ENCODE measurements around the gene KCNA3.

KCNA3 gene

GRCh38 chr1:110639724-110640386 lies 34.9 kb downstream of the KCNA3 start:
- DNase-seq (ENCODE audit: low read depth in 1 of 2, low spot score in 1 of 2): no peak

- no peak for DNase-seq (ENCODE audit: low read depth in 1 of 2, low spot score in 1 of 2)
These were observed 36.2 kb downstream of the KCNA3 start for GRCh38 chr1:110638556-110638955.

GRCh38 chr1:110638058-110638457 lies 36.7 kb downstream of the KCNA3 start:
- no peak for DNase-seq (ENCODE audit: low read depth in 1 of 2, low spot score in 1 of 2)

- no peak for DNase-seq (ENCODE audit: low read depth in 1 of 2, low spot score in 1 of 2)
These were observed 37.3 kb downstream of the KCNA3 start for GRCh38 chr1:110637475-110637874.

- DNase-seq (ENCODE audit: low read depth in 1 of 2, low spot score in 1 of 2): no peak
These were observed 38.4 kb downstream of the KCNA3 start for GRCh38 chr1:110636149-110636935.

GRCh38 chr1:110635434-110635833 lies 39.3 kb downstream of the KCNA3 start:
- DNase-seq (ENCODE audit: low read depth in 1 of 2, low spot score in 1 of 2): no peak

- peak in 1 of 2 donors; percentile 60 for DNase-seq (ENCODE audit: low read depth in 1 of 2, low spot score in 1 of 2)
These were observed 40.1 kb downstream of the KCNA3 start for GRCh38 chr1:110634455-110635311.

- DNase-seq (ENCODE audit: low read depth in 1 of 2, low spot score in 1 of 2): no peak
These were observed 40.7 kb downstream of the KCNA3 start for GRCh38 chr1:110634086-110634454.

- no peak for DNase-seq (ENCODE audit: low read depth in 1 of 2, low spot score in 1 of 2)
These were observed 41.1 kb downstream of the KCNA3 start for GRCh38 chr1:110633646-110634030.

GRCh38 chr1:110631836-110632620 lies 42.7 kb downstream of the KCNA3 start:
- no peak for DNase-seq (ENCODE audit: low read depth in 1 of 2, low spot score in 1 of 2)

- DNase-seq (ENCODE audit: low read depth in 1 of 2, low spot score in 1 of 2): peak; percentile 74 to 76
These were observed 43.7 kb downstream of the KCNA3 start for GRCh38 chr1:110630839-110631663.

GRCh38 chr1:110628323-110629105 lies 46.2 kb downstream of the KCNA3 start:
- no peak for DNase-seq (ENCODE audit: low read depth in 1 of 2, low spot score in 1 of 2)

GRCh38 chr1:110627764-110628163 lies 47.0 kb downstream of the KCNA3 start:
- DNase-seq (ENCODE audit: low read depth in 1 of 2, low spot score in 1 of 2): no peak

- DNase-seq (ENCODE audit: low read depth in 1 of 2, low spot score in 1 of 2): no peak
These were observed 47.9 kb downstream of the KCNA3 start for GRCh38 chr1:110626889-110627288.
